ENCODE data around the gene USP22. TPM values are rescaled to one million over a fixed set of nuclear protein-coding genes. Genes with fewer than 3 reads are reported as not detected.

USP22 gene
- total and polyA plus RNA-seq, 2 of the 8 experiments (the other 6 are each of a cell fraction or from before 2014, with no cell fraction given) = 221 to 316 TPM

- TF ChIP-seq RXRA (IDR thresholded peaks at IDR 0.05; ENCODE audit: insufficient read depth, low read depth, low read length) = no peak
Observed at GRCh38 chr17:20966870-20967269, 75.9 kb downstream of the USP22 start (continued).

All from H1 (cell line).